WTC11 (cell line): ENCODE data around the gene SLC22A12. TPM values are rescaled to one million over a fixed set of nuclear protein-coding genes. Genes with fewer than 3 reads are reported as not detected.

Experiments used
- ATAC-seq: fragments of 200-7000 bp; cut with Tn5 transposase; 2 replicates; pipeline ENCODE4 v1.10.0; 2021; ENCODE audit warnings: mild to moderate bottlenecking, moderate library complexity
- CTCF ChIA-PET: fragments of 300-600 bp; sonication (Branson Sonifier 250); formaldehyde crosslinking; loops from one replicate; lab custom pipeline; 2021; ENCODE audit warnings: antibody characterized with exemption; lab: Charles Lee
- POLR2A ChIA-PET: fragments of 350-600 bp; sonication (Branson Sonifier 250); formaldehyde crosslinking; loops from one replicate; lab custom pipeline; 2021; ENCODE audit warnings: antibody characterized with exemption; lab: Charles Lee
- DNase-seq: peaks from one replicate; pipeline ENCODE4 v3.0.0; 2021; ENCODE audit warnings: low spot score
- H3K27ac Mint-ChIP-seq: 2 replicates; pipeline ENCODE4 v1.8.0; 2021; ENCODE audit warnings: mixed read lengths
- H3K27me3 Mint-ChIP-seq: 2 replicates; pipeline ENCODE4 v1.8.0; 2021; ENCODE audit warnings: low read depth, mild to moderate bottlenecking, moderate library complexity, mixed read lengths
- H3K36me3 Mint-ChIP-seq: 2 replicates; pipeline ENCODE4 v1.8.0; 2021; ENCODE audit warnings: mixed read lengths
- H3K4me1 Mint-ChIP-seq: 2 replicates; pipeline ENCODE4 v1.8.0; 2022; ENCODE audit warnings: mixed read lengths
- H3K4me3 Mint-ChIP-seq: 2 replicates; pipeline ENCODE4 v1.8.0; 2021; ENCODE audit warnings: mild to moderate bottlenecking, moderate library complexity, mixed read lengths
- H3K9me3 Mint-ChIP-seq: 2 replicates; pipeline ENCODE4 v1.8.0; 2021; ENCODE audit warnings: mixed read lengths
- AFF4 ChIP-seq: sonication (generic); formaldehyde crosslinking; IDR thresholded peaks from 2 replicates; pipeline ENCODE4 v1.8.1; 2023; ENCODE audit warnings: mild to moderate bottlenecking, missing genetic modification reagents, borderline replicate concordance
- ARID4B ChIP-seq: sonication (generic); formaldehyde crosslinking; IDR thresholded peaks from 2 replicates; pipeline ENCODE4 v1.8.0; 2023; ENCODE audit warnings: missing genetic modification reagents, mild to moderate bottlenecking, borderline replicate concordance
- CTCF ChIP-seq: fragments of 200-600 bp; IDR thresholded peaks from 2 replicates; pipeline ENCODE4 v1.8.0; 2022; ENCODE audit warnings: antibody characterized with exemption
- FOXJ3 ChIP-seq: sonication (generic); formaldehyde crosslinking; IDR thresholded peaks from 2 replicates; pipeline ENCODE4 v1.9.0; 2021; ENCODE audit warnings: missing genetic modification reagents, mild to moderate bottlenecking, borderline replicate concordance
- FOXP4 ChIP-seq: sonication (generic); formaldehyde crosslinking; IDR thresholded peaks from 2 replicates; pipeline ENCODE4 v1.8.0; 2022; ENCODE audit warnings: mild to moderate bottlenecking, missing genetic modification reagents
- NFYB ChIP-seq: sonication (generic); formaldehyde crosslinking; conservative IDR thresholded peaks from 2 replicates; pipeline ENCODE4 v1.8.0; 2022; ENCODE audit warnings: low read depth, missing genetic modification reagents
- SP1 ChIP-seq: sonication (generic); formaldehyde crosslinking; conservative IDR thresholded peaks from 2 replicates; pipeline ENCODE4 v1.8.1; 2022; ENCODE audit warnings: missing genetic modification reagents
- TP53 ChIP-seq: sonication (generic); formaldehyde crosslinking; IDR thresholded peaks from 2 replicates; pipeline ENCODE4 v1.8.1; 2023; ENCODE audit warnings: mild to moderate bottlenecking, missing genetic modification reagents
- USF2 ChIP-seq: sonication (generic); formaldehyde crosslinking; IDR thresholded peaks from 2 replicates; pipeline ENCODE4 v1.8.1; 2023; ENCODE audit warnings: mild to moderate bottlenecking, missing genetic modification reagents, moderate library complexity
- ZBTB43 ChIP-seq: sonication (generic); formaldehyde crosslinking; IDR thresholded peaks from 2 replicates; pipeline ENCODE4 v1.8.1; 2023; ENCODE audit warnings: mild to moderate bottlenecking, missing genetic modification reagents
- ZNF219 ChIP-seq: sonication (generic); formaldehyde crosslinking; IDR thresholded peaks from 2 replicates; pipeline ENCODE4 v1.8.0; 2023; ENCODE audit warnings: missing genetic modification reagents, mild to moderate bottlenecking, borderline replicate concordance
- ZNF232 ChIP-seq: sonication (generic); formaldehyde crosslinking; IDR thresholded peaks from 2 replicates; pipeline ENCODE4 v1.8.0; 2022; ENCODE audit warnings: mild to moderate bottlenecking, missing genetic modification reagents
- ZNF396 ChIP-seq: fragments of 250-450 bp; sonication (Bioruptor Pico); IDR thresholded peaks from 2 replicates; pipeline ENCODE4 v1.8.0; 2021; ENCODE audit warnings: mild to moderate bottlenecking, moderate library complexity, borderline replicate concordance
- total RNA-seq: library from RNA; stranded (reverse); gene quantifications from 3 replicates; pipeline ENCODE4 v1.2.3, GENCODE V29; 2021

SLC22A12 gene
- total RNA-seq, 1 experiment from 2014 or later, result not detected

GRCh38 chr11:64561984-64562722 lies 28.9 kb upstream of the SLC22A12 start (continued):
- TF ChIP-seq AFF4 (CRISPR knock-in tag) (no peak), ARID4B (CRISPR knock-in tag) (no peak), ZNF219 (CRISPR knock-in tag) (no peak), ZNF232 (CRISPR knock-in tag) (no peak)

GRCh38 chr11:64562723-64563351 lies 28.2 kb upstream of the SLC22A12 start:
- Mint-ChIP-seq H3K4me1 (peaks cover 59% of the 10 kb centered on the region), H3K27me3 (peaks cover 3% of the 10 kb centered on the region; the same call in 1 of the 2 replicates)
- POLR2A ChIA-PET, result no interaction called here
- CTCF ChIA-PET, result interaction anchor here (7.1 kb wide), 1 partner anchor 90 kb away, joined by 97 read pairs; no protein-coding TSS in a partner anchor
- TF ChIP-seq FOXJ3 (CRISPR knock-in tag) (no peak), FOXP4 (no peak), TP53 (CRISPR knock-in tag) (no peak), ZNF232 (CRISPR knock-in tag) (no peak), CTCF (no peak), SP1 (CRISPR knock-in tag) (no peak), ZNF396 (CRISPR knock-in tag) (no peak), ZBTB43 (no peak), USF2 (CRISPR knock-in tag) (no peak), NFYB (CRISPR knock-in tag) (no peak)
- TF ChIP-seq, all 79 proteins: peak for 0
- no peak for ATAC-seq
- Mint-ChIP-seq H3K27ac (no peak overlapping the region), H3K9me3 (no peaks in the 10 kb centered on the region), H3K4me3 (no peak overlapping the region), H3K36me3 (no peaks in the 10 kb centered on the region)
- no peak for DNase-seq
